ENCODE data around the gene SRGAP1. TPM values are rescaled to one million over a fixed set of nuclear protein-coding genes. Genes with fewer than 3 reads are reported as not detected.

SRGAP1 gene
- total and polyA plus RNA-seq, 2 of the 8 experiments (the other 6 are each of a cell fraction or from before 2014, with no cell fraction given) = 3.2 to 7.3 TPM

DNA sequence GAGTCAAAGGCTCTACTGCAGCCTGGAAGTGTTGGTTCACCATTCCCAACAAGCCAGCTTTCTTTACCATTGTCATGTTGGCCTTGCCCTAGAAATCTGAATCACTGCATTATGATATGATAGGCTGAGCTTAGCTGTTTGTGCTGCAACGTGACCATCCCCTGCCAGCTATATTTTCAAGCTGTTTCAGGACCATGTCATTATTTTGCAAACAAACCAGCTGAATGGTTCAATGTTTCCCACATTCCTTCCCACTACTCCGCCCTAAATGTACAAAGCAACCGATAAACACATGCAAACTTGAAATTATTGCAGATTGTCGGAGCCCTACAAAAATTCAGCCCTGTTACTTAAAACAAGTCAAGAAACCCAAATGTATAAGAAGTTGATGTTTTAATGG, 241.5 kb downstream of the SRGAP1 start:
- no peaks in the 10 kb centered on the region for H3K79me2 ChIP-seq (ENCODE audit: control insufficient read depth in 1 of 2, insufficient read depth in 2 of 2, low read length in 2 of 2)
- no peak overlapping the region for H3K14ac ChIP-seq (ENCODE audit: insufficient read length)
- H3K4me2 ChIP-seq (ENCODE audit: insufficient read depth in 1 of 2, low read depth in 2 of 2, low read length in 2 of 2) = no peak overlapping the region
- no peak overlapping the region for H3K56ac ChIP-seq (replicated peaks; ENCODE audit: insufficient read length, low read depth, low read length)
- no peak overlapping the region for H3K4ac ChIP-seq (replicated peaks; ENCODE audit: insufficient read length, low read depth, low read length)
- no peaks in the 10 kb centered on the region for H3K23me2 ChIP-seq (ENCODE audit: low read depth, low read length)
- no peak overlapping the region for H3K9ac ChIP-seq (replicated peaks in 1 of 4; ENCODE audit: extremely low read depth in 1 of 4, low read depth in 3 of 4, low read length in 3 of 4)
- peaks cover 0 to 1% (median 0%) of the 10 kb centered on the region in 4 experiments; a peak in 1 of 7 replicates for H3K27me3 ChIP-seq (replicated peaks in 1 of 4; ENCODE audit: control insufficient read depth in 3 of 4, extremely low read depth in 1 of 4, insufficient read depth in 3 of 4, low read length in 3 of 4)
- no peaks in the 10 kb centered on the region for H4K20me1 ChIP-seq (replicated peaks in 1 of 2; ENCODE audit: control insufficient read depth in 1 of 2, insufficient read depth in 2 of 2, low read length in 2 of 2)
- H3K36me3 ChIP-seq (ENCODE audit: control insufficient read depth in 2 of 4, insufficient read depth in 4 of 4, low read length in 3 of 4) = no peaks in the 10 kb centered on the region
- TF ChIP-seq SP4 (IDR thresholded peaks at IDR 0.05; ENCODE audit: low read length) (no peak), CTBP2 (IDR thresholded peaks at IDR 0.05; ENCODE audit: borderline replicate concordance, insufficient read depth, insufficient read length, low read length) (no peak), GTF2F1 (IDR thresholded peaks at IDR 0.05; ENCODE audit: borderline replicate concordance, low read depth, low read length) (no peak), JUN (IDR thresholded peaks at IDR 0.05; ENCODE audit: low read depth, low read length) (no peak), TBP (IDR thresholded peaks at IDR 0.05; ENCODE audit: low read depth, low read length) (no peak), SP2 (IDR thresholded peaks at IDR 0.05; ENCODE audit: low read length) (no peak), SIN3A (conservative IDR thresholded peaks at IDR 0.05 in 1 of 2, IDR thresholded peaks at IDR 0.05 in 1 of 2; ENCODE audit: low read depth in 1 of 2, low read length in 2 of 2) (no peak), NANOG (IDR thresholded peaks at IDR 0.05; ENCODE audit: insufficient read depth, low read depth, low read length, poor library complexity, severe bottlenecking) (no peak), PHF8 (conservative IDR thresholded peaks at IDR 0.05; ENCODE audit: low read depth, low read length) (no peak), RNF2 (IDR thresholded peaks at IDR 0.05; ENCODE audit: borderline replicate concordance, low read depth, low read length, missing control alignments, poor library complexity, severe bottlenecking) (no peak), MAFK (IDR thresholded peaks at IDR 0.05; ENCODE audit: low read depth, low read length) (no peak)
- TF ChIP-seq, protein P1, sequence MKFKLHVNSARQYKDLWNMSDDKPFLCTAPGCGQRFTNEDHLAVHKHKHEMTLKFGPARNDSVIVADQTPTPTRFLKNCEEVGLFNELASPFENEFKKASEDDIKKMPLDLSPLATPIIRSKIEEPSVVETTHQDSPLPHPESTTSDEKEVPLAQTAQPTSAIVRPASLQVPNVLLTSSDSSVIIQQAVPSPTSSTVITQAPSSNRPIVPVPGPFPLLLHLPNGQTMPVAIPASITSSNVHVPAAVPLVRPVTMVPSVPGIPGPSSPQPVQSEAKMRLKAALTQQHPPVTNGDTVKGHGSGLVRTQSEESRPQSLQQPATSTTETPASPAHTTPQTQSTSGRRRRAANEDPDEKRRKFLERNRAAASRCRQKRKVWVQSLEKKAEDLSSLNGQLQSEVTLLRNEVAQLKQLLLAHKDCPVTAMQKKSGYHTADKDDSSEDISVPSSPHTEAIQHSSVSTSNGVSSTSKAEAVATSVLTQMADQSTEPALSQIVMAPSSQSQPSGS (IDR thresholded peaks at IDR 0.05; ENCODE audit: low read length) = no peak
- H2BK15ac ChIP-seq (ENCODE audit: low read length) = no peak overlapping the region
- H3K27ac ChIP-seq (ENCODE audit: low read depth, low read length) = no peak overlapping the region
- H2BK120ac ChIP-seq (replicated peaks; ENCODE audit: low read depth, low read length) = no peak overlapping the region
- POLR2A ChIA-PET (ENCODE audit: partially characterized antibody) = interaction anchor here (0.9 kb wide), 1 partner anchor 34 kb away, joined by 3 read pairs; no protein-coding TSS in a partner anchor
- FAIRE-seq (no peak), DNase-seq (ENCODE audit: low read depth in 1 of 2, low spot score in 2 of 2) (no peak)
- peaks cover 0 to 6% (median 2%) of the 10 kb centered on the region in 4 experiments; a peak in 2 of 7 replicates for H3K4me1 ChIP-seq (replicated peaks in 1 of 4; ENCODE audit: control insufficient read depth in 3 of 4, insufficient read depth in 4 of 4, low read length in 3 of 4)
- H4K8ac ChIP-seq (ENCODE audit: extremely low read depth, insufficient read depth, low read length) = no peak overlapping the region
- no peaks in the 10 kb centered on the region for H3K79me1 ChIP-seq (ENCODE audit: low read depth, low read length)
- H2BK20ac ChIP-seq (ENCODE audit: low read length) = no peak overlapping the region
- no peak overlapping the region for H2AFZ ChIP-seq (ENCODE audit: low read length)
- H2BK12ac ChIP-seq (ENCODE audit: low read depth, low read length) = no peak overlapping the region
- CTCF ChIA-PET (ENCODE audit: partially characterized antibody) = interaction anchor here (1.6 kb wide), 1 partner anchor 36 kb away, joined by 3 read pairs; no protein-coding TSS in a partner anchor
- WGBS, 2 experiments (ENCODE audit: extremely low coverage in 1 of 2, insufficient coverage in 1 of 2, insufficient read length in 1 of 2, insufficient replicate concordance in 2 of 2, low coverage in 1 of 2, low lambda C conversion rate in 2 of 2, missing lambda C conversion rate in 1 of 2) = 89% methylated on average over 4 of the region's 4 CpGs; no CpG with 5 or more reads in 1 of the 2 experiments
- no peak overlapping the region for H3K18ac ChIP-seq (ENCODE audit: extremely low read depth, low read length)
- H3K9me3 ChIP-seq (ENCODE audit: insufficient read depth in 2 of 2, low read depth in 1 of 2, low read length in 1 of 2) = no peaks in the 10 kb centered on the region
- no peak overlapping the region for H3K4me3 ChIP-seq (ENCODE audit: extremely low read depth in 1 of 4, insufficient read depth in 2 of 4, low read depth in 3 of 4, low read length in 4 of 4)
- H4K91ac ChIP-seq (replicated peaks; ENCODE audit: insufficient read length, low read length) = no peak overlapping the region
- no peak overlapping the region for H2BK5ac ChIP-seq (ENCODE audit: low read depth, low read length)
- no peak overlapping the region for H3K23ac ChIP-seq (ENCODE audit: insufficient read length)
- no peak overlapping the region for H2AK5ac ChIP-seq (ENCODE audit: low read depth, low read length)
- no peak overlapping the region for H4K5ac ChIP-seq (ENCODE audit: insufficient read length, low read depth, low read length)
